CD4-positive, alpha-beta T cell treated with Interferon gamma for 1 hour (primary cell): ENCODE data around the gene SLBP.
A peak's percentile ranks its signal among the peaks of the same experiment; 100 is the strongest.

Experiments used
- DNase-seq: peaks from one replicate; pipeline ENCODE4 v3.0.0-alpha.2; 2020

Gene SLBP

DNA sequence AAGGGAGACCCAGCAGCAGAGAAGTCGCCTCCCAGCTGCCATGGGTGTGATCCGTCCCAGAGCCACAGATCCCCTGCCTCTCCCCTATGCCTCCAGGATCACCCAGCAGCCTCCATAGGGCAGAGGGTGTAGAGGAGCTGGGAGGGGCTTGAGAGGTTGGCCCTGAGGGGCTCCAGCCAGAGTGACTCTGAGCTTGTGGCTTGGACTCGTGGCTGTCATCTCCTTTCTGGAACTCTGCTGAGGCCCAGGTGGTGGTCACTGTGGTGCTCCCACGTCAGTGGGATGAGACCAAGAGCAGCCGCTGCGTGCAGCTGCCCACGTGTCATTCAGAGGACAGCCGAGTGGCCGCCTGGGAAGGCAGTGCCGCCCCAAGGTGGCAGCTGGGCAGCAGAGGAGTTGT is 13.4 kb upstream of the SLBP start:
- DNase-seq = no peak

DNA sequence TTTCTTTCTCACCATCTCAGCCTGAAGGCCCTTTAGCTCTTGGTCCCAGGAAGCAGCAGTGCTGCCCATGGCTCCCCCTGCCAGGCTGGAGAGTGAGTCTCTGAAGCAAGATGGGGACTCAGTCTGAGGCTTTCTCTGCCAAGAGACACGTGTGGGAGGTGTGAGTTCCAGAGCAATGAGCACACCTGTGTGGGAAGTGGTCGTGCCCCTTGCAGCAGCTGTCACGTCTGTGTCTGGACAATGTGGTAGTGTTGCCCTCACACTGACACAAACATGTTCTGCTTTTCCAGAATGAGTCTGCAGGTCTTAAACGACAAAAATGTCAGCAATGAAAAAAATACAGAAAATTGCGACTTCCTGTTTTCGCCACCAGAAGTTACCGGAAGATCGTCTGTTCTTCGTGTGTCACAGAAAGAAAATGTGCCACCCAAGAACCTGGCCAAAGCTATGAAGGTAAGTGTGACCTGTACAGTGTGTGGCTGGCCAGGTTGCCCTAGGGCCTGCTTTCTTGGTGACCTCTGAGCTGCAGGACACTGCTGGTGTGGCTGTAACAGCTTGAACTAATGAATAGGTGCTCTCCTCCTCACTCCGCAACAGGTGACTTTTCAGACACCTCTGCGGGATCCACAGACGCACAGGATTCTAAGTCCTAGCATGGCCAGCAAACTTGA is 11.1 kb upstream of the SLBP start:
- DNase-seq = peak; percentile 81

DNA sequence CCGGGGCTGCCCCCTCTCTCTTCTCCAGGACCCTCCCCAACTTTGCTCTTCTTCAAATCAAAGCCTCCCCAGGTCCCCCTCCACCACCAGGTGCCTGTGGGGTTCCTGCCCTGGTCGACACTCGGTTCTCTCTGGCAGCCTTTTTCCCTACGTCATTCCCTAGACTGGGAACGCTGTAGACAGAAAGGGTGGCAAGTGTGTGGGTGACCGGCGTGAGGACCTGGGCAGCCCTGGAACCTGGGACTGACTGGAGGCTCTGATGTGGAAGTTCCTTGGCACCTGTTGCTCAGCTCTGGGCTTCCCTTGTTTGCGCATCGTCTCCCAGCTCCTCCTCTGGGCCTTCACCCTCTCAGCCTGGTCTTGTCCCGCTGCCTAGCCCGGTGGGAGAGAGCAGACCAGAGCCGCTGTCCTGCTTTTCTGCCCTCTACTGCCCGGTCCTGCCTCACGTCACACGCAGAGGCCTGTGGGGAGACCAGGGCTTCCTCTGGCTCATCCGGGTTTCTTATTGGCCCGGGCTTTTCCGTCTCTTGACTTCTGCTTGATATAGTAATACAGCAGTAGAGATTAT is 10.5 kb upstream of the SLBP start:
- DNase-seq = no peak

DNA sequence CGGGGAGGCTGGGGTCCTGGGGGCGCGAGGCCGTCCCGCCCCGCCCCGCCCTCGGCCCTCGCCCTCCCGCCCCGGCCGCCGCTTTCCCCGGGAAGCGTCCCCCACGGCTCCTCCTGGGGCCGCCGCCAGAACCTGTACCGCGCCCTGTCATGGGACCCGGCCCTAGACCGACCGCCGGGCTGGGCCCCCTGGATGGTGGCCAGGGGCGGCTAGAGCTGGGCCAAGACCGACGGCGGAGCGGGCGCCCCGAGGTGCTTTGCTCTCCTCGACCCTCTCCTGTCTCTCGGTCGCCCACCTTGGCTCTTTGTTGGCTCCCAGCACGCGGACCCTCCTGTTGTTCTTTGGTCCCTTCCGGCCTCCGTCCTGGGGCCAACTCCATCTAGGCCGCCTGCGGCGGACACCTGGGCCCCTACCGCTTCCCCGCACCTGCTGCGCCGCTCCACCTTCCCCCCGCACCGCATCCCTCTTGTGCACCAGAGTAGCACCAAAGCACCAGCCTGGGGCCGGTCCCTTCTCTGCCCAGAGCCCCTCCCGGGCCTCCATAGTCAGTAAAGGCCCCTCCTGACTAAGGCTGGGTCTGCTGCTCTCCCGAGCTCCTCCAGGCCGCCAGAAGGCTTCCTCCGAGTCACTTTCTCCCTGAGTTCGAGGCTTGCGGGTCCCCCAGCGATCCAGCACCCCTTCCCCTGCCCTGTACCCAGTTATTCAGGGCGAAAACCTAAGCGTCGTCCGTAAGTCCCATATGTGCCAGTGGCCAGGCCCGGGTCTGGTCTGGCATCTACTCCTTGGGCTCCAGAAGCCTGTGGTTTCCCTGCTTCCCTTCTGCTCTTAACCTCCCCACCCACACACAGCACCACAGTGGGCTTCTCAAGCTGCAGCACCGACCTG is 9.8 kb upstream of the SLBP start:
- no peak for DNase-seq

DNA sequence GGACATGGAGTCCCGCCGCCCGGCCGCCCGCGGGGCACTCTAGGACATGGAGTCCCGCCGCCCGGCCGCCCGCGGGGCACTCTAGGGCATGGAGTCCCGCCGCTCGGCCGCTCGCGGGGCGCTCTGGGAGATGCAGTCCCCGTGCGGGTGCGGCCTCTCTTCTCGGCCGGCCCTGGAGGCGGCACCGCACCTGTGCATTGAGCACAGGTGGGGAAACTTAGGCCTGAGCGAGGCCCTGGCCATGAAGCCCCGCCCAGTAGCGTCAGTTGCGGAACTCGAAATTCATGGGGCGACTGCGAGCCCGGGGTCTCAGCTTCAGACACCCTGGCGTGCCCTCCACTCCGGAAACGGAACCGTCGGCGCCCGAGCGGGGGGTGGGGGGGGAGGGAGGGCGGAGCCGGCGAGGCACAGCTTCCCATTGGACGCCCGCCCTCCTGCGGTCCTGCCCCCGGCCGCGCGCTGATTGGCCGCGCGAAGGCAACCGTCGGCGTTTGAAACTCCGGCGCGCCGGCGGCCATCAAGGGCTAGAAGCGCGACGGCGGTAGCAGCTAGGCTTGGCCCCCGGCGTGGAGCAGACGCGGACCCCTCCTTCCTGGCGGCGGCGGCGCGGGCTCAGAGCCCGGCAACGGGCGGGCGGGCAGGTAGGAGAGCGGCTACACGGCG is 9.0 kb upstream of the SLBP start, which contains the start of the genes TACC3 and TMEM129:
Gene TACC3 (plus strand): TSS at position 519 of the 663 bp plus-strand sequence. CDS start 1,901 bp downstream, outside the sequence.
Gene TMEM129 (minus strand): TSS at position 321 of the 663 bp plus-strand sequence. CDS start 486 bp downstream, outside the sequence.
- DNase-seq = peak; percentile 98

DNA sequence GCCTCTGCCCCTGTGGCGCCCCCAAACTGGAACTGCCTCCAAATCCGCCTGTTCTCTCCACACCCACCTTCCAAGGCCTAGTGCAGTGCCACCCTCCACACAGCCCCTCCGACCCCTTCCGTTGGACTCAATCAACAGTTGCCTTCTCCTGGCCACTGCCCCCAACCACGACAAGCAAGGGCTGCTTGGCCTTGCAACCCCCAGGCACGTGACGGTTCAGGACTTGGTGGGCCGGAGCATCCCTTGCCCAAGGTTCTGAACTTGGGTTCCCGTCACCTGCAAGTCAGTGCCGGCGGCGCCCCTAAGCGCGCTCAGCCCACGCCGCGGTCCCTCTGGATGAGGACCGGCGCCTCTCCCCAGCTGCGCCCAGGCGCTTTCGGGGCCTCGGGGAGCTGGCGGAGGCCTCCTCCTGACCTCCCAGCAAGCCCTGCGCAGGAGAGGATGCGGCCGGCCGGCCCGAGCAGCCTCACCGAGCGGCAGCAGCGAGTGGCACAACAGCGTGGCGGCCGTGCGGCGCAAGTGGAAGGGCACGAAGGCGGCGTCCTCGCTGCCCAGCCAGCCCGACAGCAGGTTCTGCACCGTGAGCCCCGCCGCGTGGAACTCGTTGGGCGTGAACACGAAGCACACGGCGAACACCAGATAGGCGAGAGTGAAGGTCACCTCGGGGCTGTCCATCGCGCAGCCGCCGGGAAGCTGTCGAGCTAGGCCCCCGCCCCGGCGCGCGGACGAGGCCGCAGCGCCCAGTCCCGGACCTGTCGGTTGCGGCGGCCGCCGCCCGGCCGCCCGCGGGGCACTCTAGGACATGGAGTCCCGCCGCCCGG is 8.3 kb upstream of the SLBP start:
- peak; percentile 38 for DNase-seq

DNA sequence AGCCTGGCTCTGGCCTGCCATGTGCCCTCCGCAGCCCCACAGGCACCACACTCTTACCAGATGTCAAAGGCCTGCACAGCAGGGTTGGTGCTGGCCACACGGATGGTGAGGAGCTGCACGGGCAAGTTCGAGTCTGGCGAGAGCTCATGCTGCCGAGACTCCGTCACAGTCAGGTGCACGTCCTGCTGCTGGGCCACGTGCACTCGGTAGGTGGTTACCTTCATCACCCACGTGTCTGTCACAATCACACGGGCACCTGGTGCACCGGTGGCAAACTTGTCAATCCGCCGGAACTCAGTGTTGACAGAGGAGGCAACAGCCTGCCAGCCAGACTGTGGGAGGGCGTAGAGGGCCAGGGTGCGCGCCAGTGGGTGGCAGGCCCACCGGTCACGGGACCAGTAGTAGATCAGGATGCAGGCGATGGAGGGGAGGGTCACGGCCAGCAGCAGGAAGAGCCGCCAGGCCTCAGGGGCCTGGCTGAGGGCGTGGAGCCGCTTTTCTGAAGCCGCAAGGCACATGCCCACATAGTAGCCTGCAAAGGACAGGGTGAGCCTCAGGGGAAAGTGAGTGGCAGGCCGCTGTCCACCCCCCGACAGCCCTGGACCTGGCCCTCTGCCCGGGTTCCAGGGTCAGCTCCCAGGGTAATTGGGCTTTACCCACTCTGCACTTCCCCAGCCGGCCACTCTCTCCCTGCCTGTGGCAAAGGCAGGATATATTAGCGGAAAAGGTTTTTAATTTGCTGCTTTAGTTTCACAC is 6.2 kb upstream of the SLBP start:
- no peak for DNase-seq

DNA sequence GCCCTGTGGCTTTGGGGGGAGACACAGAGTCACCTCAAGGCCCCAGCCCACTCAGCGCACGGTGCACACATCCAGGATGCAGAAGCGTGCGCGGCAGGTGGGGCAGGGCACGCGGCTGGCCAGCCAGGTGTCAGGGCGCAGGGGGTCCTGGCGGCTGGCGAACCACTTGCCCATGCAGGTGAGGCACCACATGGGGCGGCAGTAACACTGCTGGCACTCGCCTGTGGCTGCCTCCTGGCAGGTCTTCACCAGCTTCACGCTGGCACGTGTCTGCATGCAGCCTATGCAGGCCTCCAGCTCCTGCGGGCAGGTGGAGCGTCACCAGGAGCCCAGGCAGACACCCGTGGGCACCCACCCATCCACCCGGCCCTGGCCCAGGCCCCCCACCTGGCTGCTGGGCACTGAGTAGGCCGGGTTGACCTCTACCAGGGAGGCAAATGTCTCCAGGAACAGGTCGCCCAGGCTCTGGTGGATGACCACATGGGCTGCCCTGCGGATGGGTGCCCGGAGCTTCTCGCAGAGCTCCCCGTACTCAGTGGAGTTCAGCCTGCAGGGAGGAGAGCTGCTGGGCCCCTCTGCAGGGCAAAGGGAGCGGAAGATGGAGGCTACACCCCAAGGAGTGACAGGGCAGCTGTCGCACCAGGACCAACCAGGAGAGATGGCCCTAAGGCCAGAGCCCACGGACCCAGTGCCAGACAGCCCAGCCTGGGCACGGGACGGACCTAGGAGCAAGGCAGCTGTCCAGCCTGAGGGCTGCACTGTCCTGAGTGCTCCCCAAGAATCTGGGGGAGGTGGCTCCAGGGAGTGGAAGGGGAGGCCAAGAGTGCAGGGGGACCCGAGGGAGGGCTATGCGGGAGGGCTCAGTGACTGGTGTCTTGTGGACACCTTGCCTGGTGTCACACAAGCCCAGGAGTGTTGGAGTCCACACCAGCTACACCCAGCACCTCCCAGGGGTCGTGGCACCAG is 5.3 kb upstream of the SLBP start:
- no peak for DNase-seq

DNA sequence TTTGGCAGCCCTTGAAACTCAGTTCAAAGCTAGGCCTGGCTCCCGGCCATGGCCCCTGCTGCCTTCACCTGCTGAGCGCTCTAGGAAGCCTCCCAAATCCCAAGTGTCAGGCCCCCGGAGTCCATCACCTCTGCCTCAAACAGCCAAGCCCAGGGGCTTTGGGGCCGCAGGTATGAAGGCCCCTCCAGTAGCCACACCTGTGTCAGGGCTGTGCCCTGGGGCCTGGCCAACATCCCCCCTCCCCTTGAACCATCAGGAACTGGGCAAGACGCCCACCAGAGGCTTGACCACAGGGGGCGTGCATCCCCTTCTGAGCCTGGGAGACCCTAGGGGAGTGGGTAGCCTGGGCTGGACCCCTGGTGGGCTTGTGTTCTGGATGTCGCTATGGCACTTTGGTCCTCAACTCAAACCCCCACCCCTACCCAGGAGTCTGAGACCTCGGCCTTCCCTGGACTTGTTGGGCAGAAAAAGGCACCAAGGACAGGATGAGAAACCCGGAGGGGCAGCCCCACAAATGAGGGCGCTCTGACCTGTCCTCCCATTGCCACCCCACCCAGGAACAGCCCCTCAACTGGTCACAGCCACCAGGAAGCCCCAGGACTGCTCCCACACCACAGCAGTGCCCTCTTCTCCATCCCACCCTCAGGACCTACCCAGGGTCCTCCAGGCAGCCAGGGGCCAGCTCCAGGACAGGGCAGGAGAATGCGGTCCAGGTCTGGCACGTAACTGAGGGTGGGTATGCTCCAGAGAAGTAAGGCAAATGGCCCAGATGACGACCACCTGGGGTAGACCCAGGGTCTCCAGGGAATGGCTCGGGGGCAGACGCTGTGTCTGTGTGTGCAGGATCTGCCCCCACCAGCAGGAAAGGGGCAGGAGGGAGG is 4.2 kb upstream of the SLBP start:
- DNase-seq = no peak

DNA sequence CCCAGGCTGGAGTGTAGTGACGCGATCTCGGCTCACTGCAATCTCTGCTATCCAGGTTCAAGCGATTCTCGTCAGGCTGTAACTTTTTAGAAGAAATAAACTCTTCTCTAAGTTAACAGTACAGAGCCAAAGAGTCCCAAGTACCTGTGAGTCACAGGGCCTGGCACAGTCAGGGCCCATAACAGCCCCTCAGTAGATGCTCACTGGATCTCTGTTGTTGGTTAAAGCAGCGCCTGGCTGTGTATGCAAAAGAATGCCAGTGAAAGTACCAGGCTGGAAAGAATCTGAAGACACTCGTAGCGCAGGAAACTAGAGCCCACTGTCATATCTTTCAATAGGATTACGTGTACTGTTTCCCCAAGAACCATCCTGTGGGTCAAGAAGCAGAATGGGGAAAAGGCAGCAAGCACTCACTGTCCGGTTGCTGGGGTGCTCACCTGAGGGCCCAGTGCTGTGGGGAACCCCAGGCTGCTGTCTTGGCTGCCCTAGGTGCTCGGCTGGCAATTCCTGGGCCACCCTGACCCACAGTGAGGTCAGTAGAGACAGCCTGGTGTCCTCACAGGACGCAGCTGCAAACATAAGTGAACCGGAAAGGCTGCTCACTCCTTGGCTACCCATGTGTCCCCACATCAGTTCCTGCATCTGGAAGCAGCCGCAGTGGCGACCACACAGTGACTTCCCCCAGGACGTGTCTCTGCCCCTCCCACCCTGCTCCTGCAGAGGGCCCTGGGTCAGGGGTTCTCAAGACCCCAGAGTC is 3.1 kb upstream of the SLBP start:
- peak; percentile 62 for DNase-seq

DNA sequence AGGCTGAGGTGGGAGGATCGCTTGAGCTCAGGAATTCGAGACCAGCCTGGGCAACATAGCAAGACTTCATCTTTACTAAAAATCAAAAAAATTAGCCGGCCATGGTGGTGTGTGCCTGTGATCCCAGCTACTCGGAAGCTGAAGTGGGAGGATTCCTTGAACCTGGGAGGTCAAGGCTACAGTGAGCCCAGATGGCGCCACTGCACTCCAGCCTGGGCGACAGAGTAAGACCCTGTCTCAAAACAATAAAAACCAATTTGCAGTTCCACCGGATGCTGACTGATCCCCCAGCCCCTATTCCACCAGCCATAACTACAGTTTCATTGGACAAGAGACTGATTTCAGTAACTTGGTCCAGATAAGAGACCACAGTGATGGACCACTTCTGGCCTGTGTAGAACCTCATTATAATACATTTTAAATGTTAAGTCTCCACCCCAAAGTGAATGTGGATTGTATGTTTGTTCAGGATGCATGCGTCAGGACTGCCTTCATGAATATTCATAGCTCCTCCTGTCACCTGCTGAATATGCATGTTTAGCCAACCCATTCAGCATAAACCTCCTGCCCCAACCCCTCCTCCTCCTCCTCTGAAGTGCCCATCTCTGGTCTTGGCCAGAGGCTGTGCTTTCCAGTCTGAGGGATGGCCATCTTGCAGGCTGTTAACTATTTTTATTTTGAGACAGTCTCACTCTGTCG is 2.3 kb upstream of the SLBP start:
- no peak for DNase-seq

DNA sequence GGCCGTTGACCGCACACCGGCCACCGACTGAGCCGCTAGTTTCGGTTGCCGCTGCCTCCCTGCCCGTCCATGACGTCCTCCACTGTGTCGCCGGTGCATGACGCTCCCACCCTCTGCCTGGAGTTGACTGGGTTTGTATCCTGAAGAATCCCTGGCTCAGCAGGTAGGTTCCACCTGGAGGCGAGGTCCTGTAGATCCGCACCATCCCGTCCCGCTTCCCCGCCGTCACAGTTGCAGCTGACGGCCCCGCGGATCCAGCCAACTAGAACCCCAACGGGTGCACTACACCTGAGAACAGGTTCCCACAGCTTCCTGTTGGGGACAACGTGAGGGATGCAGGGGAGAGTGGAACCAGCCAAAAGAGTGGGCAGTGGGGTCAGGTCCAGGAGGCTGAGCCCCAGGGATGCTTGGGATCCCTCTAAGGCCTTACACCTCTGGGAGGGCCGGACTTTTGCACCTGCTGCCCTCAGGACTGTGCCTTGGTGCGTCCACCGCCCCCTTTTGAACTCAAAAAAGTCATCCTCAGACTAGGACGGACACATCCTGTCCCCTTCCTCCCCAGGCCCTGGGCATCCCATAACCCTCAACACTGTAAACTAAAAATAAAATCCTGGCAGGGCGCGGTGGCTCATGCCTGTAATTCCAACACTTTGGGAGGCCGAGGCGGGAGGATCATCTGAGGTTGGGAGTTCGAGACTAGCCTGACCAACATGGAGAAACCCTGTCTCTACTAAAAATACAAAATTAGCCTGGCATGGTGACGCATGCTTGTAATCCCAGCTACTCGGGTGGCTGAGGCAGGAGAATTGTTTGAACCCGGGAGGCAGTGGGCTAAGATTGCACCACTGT is 1.1 kb upstream of the SLBP start:
- DNase-seq = no peak

DNA sequence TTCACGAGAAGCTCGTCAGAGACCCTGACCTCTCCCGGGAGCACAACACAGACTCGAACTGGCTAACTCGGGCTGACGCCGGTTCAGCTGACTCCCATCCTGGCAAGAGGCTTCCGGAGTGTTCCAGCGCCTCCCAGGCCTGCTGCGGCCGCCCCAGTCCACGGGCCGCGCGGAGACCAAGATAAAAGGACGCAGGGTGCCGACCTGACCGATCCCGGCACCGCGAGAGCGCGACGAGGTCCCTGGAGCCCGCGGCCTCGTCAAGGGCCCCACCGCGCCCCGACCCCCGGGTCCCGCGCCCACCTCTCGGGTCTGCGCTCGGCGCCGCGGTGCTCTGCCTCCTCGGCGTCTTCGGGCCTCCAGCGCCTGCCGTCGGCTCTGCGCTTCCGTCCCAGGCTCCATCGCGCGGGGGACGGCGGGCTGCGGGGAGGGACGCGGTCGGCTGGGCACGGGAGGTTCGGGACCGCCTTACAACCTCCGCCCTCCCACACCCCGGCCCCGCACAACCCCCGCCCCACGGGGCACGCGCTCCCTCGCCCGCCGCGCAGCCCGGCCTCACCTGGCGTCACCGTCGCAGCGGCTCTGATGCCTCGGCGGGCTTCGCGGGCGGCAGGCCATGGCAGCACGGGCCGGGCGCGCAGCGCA is 426 bp downstream of the SLBP start:
- peak; percentile 27 for DNase-seq

DNA sequence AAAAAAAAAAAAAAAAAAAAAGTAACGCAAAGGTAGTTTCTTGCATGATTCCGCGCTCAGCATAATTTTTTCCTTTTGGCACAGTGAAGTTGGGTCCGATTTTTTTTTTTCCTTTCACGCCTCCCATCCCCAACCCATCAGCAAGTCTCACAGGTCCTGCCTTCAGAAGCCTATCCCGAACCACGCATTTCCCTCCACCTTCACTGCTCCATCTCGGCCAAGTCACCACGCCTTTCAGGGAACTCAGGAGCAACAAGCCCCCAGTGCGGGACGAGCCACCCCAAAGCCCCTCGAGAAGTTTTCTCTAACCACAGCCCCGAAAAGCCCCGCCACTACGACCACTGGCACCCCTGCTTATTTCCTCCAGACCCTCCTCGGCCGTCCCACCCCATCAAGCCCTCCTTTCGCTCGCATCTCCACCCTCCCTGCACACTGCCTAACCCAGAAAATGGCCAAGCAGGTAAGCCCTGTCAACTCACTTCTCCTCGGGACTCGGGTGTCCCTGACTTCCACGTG is 1.0 kb downstream of the SLBP start:
- no peak for DNase-seq

DNA sequence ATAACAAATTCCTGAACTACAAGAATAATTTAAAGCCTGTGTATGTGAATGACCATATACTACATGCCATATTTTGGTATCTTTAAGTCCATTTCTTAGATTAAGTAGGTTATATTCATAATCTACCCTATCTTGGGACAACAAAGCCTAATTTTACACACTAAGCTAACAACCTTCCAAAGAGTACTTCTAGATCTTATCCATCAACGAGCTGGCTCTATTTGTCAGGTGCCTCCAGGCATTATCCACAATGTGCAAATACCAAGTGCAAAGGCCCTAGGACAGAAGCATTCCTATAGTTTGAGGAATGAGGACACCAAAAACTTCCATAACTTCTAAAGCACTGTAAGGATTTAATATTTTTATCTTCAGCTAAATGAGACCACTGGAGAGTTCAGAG is 3.5 kb downstream of the SLBP start:
- no peak for DNase-seq

DNA sequence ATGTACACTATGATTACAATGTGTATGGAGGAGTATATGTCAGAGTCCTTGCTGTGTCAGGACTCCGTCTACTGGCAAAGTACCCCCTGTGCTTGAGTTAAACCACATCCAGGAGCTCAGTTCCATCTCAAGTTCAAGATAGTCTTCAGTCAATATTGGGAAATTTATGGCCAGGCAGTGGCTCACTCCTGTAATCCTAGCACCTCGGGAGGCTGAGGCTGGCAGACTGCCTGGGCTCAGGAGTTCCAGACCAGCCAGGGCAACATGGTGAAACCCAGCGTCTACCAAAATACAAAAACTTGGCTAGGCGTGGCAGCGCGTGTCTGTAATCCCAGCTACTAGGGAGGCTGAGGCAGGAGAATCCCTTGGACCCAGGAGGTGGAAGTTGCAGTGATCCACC is 5.8 kb downstream of the SLBP start:
- no peak for DNase-seq
